ENCODE measurements around the gene DAB2IP. TPM values are rescaled to one million over a fixed set of nuclear protein-coding genes. Genes with fewer than 3 reads are reported as not detected.
A peak's percentile ranks its signal among the peaks of the same experiment; 100 is the strongest.
"Not testable (repeated sequence)": the region's sequence is repeated elsewhere in the genome, so short reads cannot be mapped to it uniquely, and the experiment has no call there.

DAB2IP gene
- total RNA-seq, 2 donors from 2014 or later, result not detected

GRCh38 chr9:121642758-121643157, 8.7 kb upstream of the DAB2IP start:
- Mint-ChIP-seq H3K27ac (no peak overlapping the region), H3K36me3 (ENCODE audit: low read depth) (peaks cover 6% of the 10 kb centered on the region), H3K4me3 (no peak overlapping the region), H3K27me3 (peaks cover 28% of the 10 kb centered on the region), H3K4me1 (peaks cover 2% of the 10 kb centered on the region)
- ATAC-seq, result no peak
- no peak for DNase-seq
- no peaks in the 10 kb centered on the region for H3K9me3 ChIP-seq (ENCODE audit: control insufficient read depth, low read length, poor library complexity, severe bottlenecking)

DNA sequence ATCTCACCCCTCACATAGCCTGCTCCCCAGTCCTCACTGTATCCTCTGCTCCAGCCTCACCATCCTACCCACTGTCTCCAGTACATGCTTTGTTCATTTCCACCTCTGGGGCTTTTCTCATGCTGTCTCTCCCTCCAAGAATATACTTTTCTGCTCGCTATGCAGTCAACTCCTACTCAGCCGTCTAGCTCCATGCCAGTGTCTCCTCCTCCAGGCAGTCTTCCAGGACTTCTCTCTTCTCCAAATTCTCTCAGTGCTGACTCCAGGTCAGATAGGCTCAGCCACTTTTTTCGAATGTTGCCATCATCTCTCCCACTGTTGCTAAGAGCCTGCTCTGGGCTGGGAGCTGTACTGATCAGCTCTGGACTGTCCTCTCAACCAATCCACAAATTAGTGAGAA, 8.0 kb upstream of the DAB2IP start:
- Mint-ChIP-seq H3K27me3 (peaks cover 28% of the 10 kb centered on the region), H3K4me3 (no peak overlapping the region), H3K27ac (no peak overlapping the region), H3K36me3 (ENCODE audit: low read depth) (peaks cover 3% of the 10 kb centered on the region), H3K4me1 (peaks cover 2% of the 10 kb centered on the region)
- no peaks in the 10 kb centered on the region for H3K9me3 ChIP-seq (ENCODE audit: control insufficient read depth, low read length, poor library complexity, severe bottlenecking)
- DNase-seq (no peak), ATAC-seq (no peak)

DNA sequence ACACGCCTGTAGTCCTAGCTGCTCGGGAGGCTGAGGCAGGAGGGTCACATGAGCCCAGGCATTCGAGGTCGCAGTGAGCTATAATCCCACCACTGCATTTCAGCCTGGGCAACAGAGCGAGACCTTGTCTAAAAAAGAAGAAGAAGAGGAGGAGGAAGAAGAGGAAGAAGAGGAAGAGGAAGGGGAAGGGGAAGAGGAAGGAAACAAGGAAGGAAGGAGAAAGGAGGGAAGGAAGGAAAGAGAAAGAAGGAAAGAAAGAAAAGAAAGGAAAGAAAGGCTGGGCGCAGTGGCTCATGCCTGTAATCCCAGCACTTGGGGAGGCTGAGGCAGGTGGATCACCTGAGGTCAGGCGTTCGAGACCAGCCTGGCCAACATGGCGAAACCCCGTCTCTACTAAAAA, 7.4 kb upstream of the DAB2IP start:
- H3K36me3 Mint-ChIP-seq (ENCODE audit: low read depth); DNase-seq; H3K4me1 Mint-ChIP-seq; H3K4me3 Mint-ChIP-seq; H3K27ac Mint-ChIP-seq; H3K9me3 ChIP-seq (ENCODE audit: control insufficient read depth, low read length, poor library complexity, severe bottlenecking); ATAC-seq: not testable (repeated sequence)
- peaks cover 31% of the 10 kb centered on the region for H3K27me3 Mint-ChIP-seq

DNA sequence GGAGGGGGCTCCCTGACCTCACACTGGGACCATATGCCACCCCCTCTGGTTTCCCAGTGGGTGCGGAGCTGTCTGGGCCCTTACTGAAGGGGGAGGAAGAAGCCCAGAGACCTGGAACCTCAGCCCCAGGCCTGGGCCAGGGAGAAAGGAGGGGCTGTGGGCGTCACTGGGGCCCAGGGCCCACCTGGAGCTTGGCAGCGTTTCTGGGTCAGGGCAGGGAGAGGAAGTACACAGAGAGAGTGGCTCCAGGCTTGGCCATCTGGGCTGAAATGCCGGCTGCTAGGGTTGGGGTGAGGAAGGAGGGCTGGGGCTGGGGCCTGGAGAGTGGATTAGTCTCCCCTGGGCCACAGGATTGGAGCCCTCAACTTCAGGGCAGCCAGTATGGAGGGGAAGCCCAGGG, 6.4 kb upstream of the DAB2IP start:
- Mint-ChIP-seq H3K4me1 (peaks cover 2% of the 10 kb centered on the region), H3K27me3 (peaks cover 40% of the 10 kb centered on the region), H3K4me3 (no peak overlapping the region), H3K27ac (no peak overlapping the region), H3K36me3 (ENCODE audit: low read depth) (peaks cover 3% of the 10 kb centered on the region)
- ATAC-seq (no peak), DNase-seq (no peak)
- H3K9me3 ChIP-seq (ENCODE audit: control insufficient read depth, low read length, poor library complexity, severe bottlenecking), result no peaks in the 10 kb centered on the region

- Mint-ChIP-seq H3K4me1 (peaks cover 4% of the 10 kb centered on the region), H3K36me3 (ENCODE audit: low read depth) (peaks cover 6% of the 10 kb centered on the region), H3K4me3 (no peak overlapping the region), H3K27me3 (peaks cover 51% of the 10 kb centered on the region), H3K27ac (no peak overlapping the region)
- no peak for ATAC-seq
- no peaks in the 10 kb centered on the region for H3K9me3 ChIP-seq (ENCODE audit: control insufficient read depth, low read length, poor library complexity, severe bottlenecking)
- no peak for DNase-seq
Measured at GRCh38 chr9:121645853-121646807, 5.3 kb upstream of the DAB2IP start.

GRCh38 chr9:121646992-121647391, 4.4 kb upstream of the DAB2IP start:
- DNase-seq, result no peak
- Mint-ChIP-seq H3K4me3 (no peak overlapping the region), H3K27ac (no peak overlapping the region), H3K36me3 (ENCODE audit: low read depth) (peaks cover 6% of the 10 kb centered on the region), H3K4me1 (peaks cover 5% of the 10 kb centered on the region), H3K27me3 (peaks cover 53% of the 10 kb centered on the region)
- ATAC-seq, result no peak
- no peaks in the 10 kb centered on the region for H3K9me3 ChIP-seq (ENCODE audit: control insufficient read depth, low read length, poor library complexity, severe bottlenecking)

DNA sequence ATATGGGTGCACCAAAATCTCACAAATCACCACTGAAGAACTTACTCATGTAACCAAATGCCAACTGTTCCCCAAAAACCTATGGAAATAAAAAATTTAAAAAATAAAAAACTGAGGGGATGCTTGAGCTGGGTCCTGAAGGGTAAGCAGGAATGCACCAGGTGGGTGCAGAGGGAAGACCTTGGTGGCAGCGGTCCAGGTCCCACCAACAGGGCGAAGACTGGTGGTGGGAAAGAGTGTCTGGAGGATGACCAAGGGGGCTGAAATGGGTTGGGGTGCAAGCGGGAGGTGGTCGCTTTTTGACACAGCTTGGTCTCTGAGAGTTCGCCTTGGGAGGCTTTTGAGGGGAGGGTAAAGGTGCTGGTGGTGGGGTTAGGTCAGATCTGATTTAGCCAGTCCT, 3.3 kb upstream of the DAB2IP start:
- peaks cover 6% of the 10 kb centered on the region for H3K36me3 Mint-ChIP-seq (ENCODE audit: low read depth)
- H3K27ac Mint-ChIP-seq, result no peak overlapping the region
- ATAC-seq (no peak), DNase-seq (no peak)
- H3K4me3 Mint-ChIP-seq, result no peak overlapping the region
- H3K9me3 ChIP-seq (ENCODE audit: control insufficient read depth, low read length, poor library complexity, severe bottlenecking), result no peaks in the 10 kb centered on the region
- H3K4me1 Mint-ChIP-seq, result peaks cover 8% of the 10 kb centered on the region
- peaks cover 61% of the 10 kb centered on the region for H3K27me3 Mint-ChIP-seq

DNA sequence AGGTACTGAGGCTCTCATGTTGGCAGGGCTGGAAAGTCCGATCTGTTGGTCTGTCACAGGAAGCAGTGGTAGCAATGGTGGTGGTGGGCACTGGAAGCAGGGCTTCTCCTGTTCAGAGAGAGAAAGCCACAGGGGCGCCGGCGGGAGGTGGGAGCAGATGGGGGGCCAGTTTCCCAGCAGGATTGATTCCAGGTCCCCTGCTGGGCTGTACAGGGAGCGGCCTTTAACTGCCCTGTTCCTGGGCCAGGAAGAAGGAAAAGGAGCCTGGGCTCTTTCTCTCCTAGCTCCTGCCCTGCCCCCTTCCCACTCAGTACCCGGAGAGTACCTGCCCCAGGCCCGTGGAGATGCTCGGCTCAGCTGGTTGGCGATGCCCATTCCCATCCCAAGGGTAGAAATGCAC, 2.6 kb upstream of the DAB2IP start:
- ATAC-seq, result no peak
- Mint-ChIP-seq H3K36me3 (ENCODE audit: low read depth) (peaks cover 6% of the 10 kb centered on the region), H3K4me1 (peaks cover 10% of the 10 kb centered on the region), H3K4me3 (no peak overlapping the region), H3K27ac (no peak overlapping the region), H3K27me3 (peaks cover 63% of the 10 kb centered on the region)
- H3K9me3 ChIP-seq (ENCODE audit: control insufficient read depth, low read length, poor library complexity, severe bottlenecking), result no peaks in the 10 kb centered on the region
- DNase-seq, result no peak

DNA sequence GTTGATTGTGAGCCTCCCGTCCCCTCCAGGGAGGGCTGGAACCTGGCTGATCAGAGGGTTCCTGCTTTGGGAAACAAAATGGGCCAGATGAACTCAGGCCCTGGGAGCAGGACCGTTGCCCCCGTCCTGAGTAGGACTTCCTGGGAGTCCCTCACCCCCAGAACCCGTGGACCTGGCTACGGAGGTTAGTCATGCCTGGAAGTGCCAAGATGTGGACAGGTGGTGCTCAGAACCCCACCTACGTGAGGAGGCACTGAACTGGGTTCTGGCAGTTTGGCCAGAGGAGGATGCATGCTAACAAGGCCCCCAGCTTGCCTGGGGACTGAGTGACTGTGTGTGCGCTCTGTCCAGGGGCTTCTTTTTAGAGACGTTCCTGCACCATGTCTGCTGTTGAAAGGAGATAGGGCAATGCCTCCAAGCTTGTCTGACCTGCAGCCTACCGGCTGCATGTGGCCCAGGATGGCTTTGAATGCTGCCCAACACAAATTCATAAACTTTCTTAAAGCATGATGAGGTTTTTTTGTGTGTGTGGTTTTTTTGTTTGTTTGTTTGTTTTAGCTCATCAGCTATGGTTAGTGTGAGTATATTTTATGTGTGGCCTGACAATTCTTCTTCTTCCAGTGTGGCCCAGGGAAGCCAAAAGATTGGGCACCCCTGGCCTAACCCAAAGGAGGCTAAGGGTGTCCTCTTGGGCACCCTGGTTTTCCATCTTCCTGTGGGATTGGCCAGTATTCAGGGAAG, 1.8 kb upstream of the DAB2IP start:
- peaks cover 10% of the 10 kb centered on the region for H3K4me1 Mint-ChIP-seq
- H3K36me3 Mint-ChIP-seq (ENCODE audit: low read depth), result peaks cover 6% of the 10 kb centered on the region
- H3K4me3 Mint-ChIP-seq, result no peak overlapping the region
- DNase-seq (no peak), ATAC-seq (no peak)
- H3K27me3 Mint-ChIP-seq, result peaks cover 69% of the 10 kb centered on the region
- H3K27ac Mint-ChIP-seq, result no peak overlapping the region
- H3K9me3 ChIP-seq (ENCODE audit: control insufficient read depth, low read length, poor library complexity, severe bottlenecking), result no peaks in the 10 kb centered on the region

GRCh38 chr9:121650217-121651007, 1.0 kb upstream of the DAB2IP start:
- peaks cover 10% of the 10 kb centered on the region for H3K4me1 Mint-ChIP-seq
- H3K36me3 Mint-ChIP-seq (ENCODE audit: low read depth), result peaks cover 6% of the 10 kb centered on the region
- no peak overlapping the region for H3K27ac Mint-ChIP-seq
- no peaks in the 10 kb centered on the region for H3K9me3 ChIP-seq (ENCODE audit: control insufficient read depth, low read length, poor library complexity, severe bottlenecking)
- H3K27me3 Mint-ChIP-seq, result peaks cover 76% of the 10 kb centered on the region
- DNase-seq (no peak), ATAC-seq (no peak)
- peak overlapping the region; percentile 79 for H3K4me3 Mint-ChIP-seq

DNA sequence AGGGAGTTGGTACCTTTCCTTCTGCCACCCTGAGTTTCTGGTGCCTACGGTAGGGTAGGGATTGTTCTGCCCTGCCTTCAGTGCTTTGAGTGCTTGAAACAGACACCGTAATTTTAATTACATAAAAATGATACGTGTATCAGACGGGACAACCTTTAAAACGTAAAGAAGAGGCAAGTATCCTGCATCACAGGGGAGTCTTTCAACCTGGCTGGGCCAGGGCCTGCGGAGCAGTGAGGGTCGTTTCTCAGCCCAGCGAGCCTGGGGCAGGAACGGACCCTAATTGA, 483 bp upstream of the DAB2IP start:
- Mint-ChIP-seq H3K4me3 (peak overlapping the region; percentile 7), H3K4me1 (peaks cover 10% of the 10 kb centered on the region), H3K27ac (no peak overlapping the region), H3K36me3 (ENCODE audit: low read depth) (peaks cover 6% of the 10 kb centered on the region), H3K27me3 (peaks cover 81% of the 10 kb centered on the region)
- no peaks in the 10 kb centered on the region for H3K9me3 ChIP-seq (ENCODE audit: control insufficient read depth, low read length, poor library complexity, severe bottlenecking)
- no peak for ATAC-seq
- no peak for DNase-seq

GRCh38 chr9:121652021-121652837, 795 bp downstream of the DAB2IP start:
- ATAC-seq, result no peak
- Mint-ChIP-seq H3K4me3 (peak overlapping the region; percentile 56), H3K27ac (no peak overlapping the region), H3K27me3 (peaks cover 85% of the 10 kb centered on the region), H3K4me1 (peaks cover 10% of the 10 kb centered on the region), H3K36me3 (ENCODE audit: low read depth) (peaks cover 3% of the 10 kb centered on the region)
- H3K9me3 ChIP-seq (ENCODE audit: control insufficient read depth, low read length, poor library complexity, severe bottlenecking), result no peaks in the 10 kb centered on the region
- no peak for DNase-seq
